ENCODE data around the gene SECTM1.

The SECTM1 gene

DNA sequence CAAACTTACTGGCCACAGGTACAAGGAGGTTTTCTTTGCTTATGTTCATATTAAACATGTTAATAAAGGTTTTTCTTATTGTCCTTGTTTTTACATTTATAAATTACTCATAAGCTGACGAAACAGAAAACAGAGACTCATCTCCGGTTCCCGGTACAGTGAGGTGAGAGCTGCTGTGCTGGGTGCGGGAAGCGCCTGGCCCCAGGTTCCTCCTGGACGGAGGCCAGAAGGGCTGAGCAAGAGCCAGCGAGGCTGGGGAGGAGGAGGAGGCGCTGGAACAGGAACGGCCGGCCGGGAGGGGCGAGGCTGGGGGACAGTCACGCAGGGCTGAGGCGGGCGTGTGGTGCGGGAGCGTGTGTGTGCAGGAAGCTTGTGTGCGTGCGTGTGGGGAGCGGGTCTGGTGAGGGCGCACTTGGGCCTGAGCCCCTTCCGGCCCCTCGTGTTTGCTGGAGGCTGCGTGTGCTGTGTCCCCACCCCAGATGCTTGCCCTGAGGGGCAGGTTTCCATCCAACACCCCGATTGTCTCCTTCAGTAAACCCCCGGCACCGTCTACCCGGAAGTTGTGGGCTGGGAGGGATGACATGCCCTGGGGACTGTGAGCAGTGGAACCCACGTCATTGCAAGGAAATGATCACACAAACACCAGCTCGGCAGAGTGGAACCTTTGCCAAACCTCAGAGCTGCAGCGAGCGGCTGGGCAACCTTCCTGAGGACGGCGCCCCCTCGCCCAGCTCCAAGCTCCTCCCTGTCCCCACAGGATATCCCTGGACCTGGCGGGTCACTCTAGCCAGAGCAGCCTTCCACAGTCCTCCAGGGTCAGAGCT is 35.6 kb downstream of the SECTM1 start:
- no peak for DNase-seq

GRCh38 chr17:82297280-82297713 is 36.3 kb downstream of the SECTM1 start:
- no peak for DNase-seq

GRCh38 chr17:82296511-82297279 is 36.9 kb downstream of the SECTM1 start:
- DNase-seq: no peak

GRCh38 chr17:82295472-82295814 is 38.1 kb downstream of the SECTM1 start:
- DNase-seq: no peak

- no peak for DNase-seq
These were observed 39.3 kb downstream of the SECTM1 start for GRCh38 chr17:82294064-82294773.

DNA sequence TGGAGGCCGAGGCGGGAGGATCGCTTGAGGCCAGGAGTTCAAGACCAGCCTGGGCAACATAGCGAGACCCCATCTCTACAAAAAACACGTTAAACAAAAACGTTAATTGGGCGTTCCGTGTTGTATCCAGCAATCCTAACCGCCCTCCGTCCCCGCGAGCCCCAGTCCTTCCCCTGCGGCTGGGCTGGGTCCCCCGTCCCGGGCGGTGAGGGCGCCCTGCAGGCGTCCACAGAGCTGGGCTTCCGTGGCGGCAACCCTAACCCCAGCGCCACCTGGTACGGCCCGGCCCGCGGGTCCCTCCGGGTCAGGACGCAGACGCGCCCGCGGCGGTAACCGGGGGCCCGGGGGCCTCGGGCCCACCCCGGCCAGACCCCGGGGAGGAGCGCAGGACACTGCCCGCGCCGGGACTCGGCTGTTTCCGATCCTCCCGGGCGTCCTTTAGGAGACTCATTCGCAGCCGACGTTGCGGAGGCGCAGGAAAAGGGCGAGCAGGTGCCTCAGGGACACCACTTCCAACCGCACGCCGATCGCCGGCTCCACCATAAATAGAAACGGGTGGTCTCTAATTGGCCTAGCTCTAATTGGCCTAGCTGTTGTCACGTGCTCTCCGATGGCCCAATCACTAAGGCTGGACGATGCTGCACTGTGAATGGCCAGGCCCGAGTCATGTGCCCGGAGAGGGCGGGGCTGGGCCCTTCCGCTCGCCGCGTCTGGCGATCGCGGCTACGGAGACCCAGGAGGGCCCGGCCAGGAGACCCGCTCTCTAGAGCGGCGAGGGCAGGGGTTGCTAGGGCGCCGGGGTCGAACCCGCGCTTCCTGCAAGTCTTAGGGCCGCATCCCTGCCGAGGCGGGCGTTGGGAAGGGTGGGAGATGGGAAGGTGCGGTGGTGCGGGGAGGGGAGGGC is 41.1 kb downstream of the SECTM1 start:
- DNase-seq: peak; percentile 99

DNA sequence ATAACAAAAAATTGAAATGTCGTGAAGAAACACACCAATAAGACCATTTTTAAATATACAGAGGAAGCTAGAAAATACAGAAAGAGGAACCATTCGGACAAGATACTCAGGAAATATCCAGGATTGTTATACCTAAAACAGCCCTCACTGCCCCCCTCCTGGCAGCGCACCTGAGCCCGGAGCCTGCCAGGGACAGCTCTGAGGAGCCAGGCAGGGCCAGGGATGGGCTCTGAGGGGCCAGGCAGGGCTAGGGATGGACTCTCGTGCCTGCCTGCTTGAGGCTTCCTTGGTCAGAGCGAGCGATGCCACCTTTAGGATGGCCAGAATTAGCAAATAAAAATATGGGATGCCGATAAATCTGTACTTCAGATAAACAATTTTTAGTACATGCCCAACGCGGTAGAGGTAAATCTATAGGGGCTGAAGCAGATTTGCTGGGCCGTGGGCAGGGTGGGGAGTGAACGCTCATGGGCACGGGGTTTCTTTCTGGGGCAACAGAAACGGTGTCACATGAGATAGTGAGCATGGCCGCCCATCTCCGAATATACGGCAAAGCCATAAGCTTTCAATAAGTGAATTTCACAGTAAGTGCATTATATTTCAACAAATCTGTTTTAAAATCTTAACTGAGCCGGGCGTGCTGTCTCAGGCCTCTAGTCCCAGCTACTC is 41.9 kb downstream of the SECTM1 start:
- no peak for DNase-seq

DNA sequence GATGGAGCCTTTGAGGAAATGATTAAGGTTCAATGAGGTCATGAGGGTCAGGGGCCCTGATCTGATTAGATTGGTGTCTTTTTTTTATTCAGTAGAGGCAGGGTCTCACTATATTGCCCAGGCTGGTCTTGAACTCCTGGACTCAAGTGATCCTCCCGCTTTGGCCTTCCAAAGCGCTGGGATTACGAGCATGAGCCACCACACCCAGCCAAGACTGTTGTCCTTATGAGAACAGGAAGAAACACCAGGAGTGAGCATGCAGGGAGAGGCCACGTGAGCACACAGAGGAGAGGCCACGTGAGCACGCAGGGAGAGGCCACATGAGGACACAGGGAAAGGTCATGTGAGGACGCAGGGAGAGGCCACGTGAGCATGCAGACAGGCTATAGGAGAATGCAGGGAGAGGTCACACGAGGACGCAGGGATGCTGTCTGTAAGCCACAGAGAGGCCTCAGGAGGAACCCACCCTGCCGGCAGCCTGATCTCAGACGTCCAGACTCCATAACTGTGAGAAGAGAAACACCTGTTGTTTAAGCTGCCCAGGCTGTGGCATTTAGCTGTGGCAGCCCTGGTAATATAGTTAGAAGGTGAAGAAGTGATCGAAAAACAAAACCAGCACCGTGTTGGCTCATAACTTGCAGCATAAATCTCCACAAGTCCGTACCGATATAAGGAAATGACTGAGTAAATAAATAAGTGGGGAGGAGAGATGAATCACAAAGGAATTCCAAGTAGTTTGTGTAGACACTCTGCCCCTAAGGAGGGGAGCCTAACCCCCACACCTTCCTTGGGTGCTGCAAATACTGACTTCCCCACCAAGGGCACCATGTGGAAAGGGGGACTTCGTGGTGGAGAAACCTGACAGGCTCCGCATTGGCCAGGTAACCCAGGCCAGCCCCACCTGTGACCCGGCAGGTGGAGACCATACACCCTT is 45.4 kb downstream of the SECTM1 start:
- no peak for DNase-seq

DNA sequence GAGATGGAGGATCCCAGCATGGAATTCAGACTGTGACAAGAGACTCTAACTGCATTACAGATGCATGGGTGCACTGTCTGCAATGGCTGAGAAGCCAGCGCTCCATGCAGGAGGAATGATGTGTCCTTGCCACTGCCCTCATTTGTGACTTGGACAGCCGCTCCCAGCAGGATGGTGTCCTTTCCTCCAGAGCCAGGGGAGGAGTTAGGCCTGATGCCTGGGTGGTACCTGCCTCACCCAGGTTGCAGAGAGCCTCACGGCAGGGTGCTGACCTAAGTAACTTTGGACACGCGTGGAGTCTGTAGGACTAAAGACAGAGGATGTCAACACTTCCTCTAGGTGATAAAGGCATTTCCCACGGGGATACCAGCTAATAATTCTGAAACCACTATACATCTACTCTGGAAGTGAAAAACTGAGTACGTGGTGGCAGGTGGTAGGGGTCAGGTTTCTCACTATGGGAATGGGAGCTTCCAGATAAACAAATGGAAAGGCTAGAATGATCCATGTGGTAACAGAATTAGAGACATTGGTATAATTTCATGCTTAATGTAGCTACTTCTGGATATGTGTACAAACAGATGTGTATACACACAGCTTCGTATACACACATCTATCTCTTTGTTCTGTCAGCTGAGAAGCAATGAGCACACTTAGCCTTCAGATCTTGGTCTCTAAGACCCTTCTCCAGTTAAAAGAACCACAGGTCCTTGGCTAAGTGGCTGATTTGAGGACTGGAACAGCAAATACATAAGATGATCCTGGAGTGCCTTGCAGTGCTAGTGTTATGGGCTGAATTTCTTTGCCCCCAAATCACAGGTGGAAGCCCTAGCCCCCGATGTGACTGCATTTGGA is 46.3 kb downstream of the SECTM1 start:
- no peak for DNase-seq

DNA sequence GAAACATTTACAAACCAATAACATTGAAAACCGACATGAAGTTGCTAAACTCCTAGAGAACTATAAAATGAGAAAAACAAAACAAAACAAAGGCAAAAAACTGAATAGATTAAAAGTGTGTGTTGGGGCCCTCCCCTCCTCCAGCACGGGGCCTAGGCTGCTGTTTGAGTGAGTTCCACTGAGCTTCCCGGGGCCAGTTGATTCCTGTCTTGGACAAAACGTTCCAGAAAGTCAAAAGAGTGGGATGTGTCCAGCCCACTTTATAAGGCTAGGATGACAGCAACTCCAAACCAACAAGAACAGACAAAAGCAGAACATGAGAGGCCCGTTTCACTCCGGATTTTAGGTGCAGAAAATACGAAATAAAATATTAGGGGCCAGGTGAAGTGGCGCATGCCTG is 48.4 kb downstream of the SECTM1 start:
- DNase-seq: no peak

- DNase-seq: no peak
These were observed 50.3 kb downstream of the SECTM1 start for GRCh38 chr17:82283208-82283749.

GRCh38 chr17:82282239-82283207 is 51.0 kb downstream of the SECTM1 start:
- DNase-seq: no peak

DNA sequence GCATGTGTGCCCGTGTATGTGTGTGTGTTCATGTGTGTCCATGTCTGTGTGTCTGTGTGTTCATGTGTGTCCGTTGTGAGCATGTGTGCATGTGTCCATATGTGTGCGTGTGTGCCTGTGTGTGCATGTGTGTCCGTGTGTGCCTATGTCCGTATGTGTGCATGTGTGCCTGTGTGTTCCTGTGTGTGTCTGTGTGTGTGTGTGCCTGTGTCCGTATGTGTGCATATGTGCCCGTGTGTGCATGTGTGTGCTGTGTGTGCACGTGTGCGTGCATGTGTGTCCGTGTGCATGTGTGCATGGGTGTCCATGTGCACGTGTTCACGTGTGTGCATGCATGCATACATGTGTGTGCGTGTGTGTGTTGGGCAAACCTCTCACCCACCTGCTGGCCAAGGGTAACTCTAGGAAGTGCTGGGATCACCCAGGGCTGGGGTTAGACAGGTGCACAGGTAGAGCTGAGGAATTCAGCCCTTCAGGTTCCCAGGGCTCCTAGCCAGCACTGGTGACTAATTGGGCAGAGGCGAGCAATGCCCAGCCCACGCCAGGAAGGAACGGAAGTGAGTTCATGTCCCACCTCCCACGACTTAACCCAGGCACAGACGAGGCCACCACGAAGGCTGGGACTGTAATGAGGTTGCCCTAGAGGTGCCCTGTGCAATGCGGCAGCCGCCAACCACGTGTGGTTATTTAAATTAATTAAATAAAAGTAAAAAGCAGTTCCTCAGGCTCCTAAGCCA is 51.9 kb downstream of the SECTM1 start:
- no peak for DNase-seq

DNA sequence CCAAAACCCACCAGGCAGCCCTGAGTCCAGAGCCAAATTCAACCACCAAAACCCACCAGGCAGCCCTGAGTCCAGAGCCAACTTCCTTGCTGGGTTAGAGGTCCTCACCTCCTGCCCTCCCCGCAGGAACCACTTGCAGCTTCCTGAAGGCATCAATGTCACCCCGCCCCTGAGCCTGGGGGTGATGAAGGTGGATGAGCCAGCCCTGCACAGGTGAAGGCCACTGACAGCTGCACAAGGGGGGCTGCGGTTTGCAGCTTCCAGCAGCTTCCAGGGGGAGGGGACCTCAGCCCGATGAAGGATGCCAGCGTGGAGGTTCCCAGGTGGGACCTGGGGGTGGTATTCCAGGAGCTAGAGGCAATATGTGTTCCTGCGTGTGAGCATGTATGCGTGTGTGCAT is 52.5 kb downstream of the SECTM1 start:
- DNase-seq: no peak

- DNase-seq: peak; percentile 47
These were observed 53.0 kb downstream of the SECTM1 start for GRCh38 chr17:82280537-82280936.

DNA sequence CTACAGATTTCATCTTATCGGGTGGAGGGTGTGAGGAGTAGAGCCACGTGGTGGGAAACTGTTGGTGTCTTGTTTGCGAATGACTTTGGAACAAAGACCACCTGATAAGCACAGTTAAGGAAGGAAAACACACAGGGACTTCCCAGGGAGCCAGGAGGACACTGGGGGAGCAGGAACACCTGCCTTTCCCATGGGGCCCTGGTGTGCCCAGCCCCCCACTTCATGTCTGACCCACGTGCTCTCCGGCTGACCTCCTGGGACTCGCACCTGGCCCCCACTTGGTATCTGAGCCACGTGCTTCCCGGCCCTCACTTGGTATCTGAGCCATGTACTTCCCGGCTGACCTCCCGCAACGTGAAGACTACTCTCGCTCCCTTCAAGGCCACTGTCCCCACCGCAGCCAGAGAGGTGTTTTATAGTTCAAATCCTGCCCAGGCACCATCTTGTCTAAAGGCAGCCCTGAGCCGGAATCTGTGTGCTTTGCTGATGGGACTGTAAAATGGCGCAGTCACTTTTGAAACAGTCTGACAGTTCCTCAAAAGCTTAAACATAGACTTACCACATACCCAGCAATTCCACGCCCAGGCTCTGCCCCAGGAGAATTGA is 54.7 kb downstream of the SECTM1 start:
- DNase-seq: no peak

DNA sequence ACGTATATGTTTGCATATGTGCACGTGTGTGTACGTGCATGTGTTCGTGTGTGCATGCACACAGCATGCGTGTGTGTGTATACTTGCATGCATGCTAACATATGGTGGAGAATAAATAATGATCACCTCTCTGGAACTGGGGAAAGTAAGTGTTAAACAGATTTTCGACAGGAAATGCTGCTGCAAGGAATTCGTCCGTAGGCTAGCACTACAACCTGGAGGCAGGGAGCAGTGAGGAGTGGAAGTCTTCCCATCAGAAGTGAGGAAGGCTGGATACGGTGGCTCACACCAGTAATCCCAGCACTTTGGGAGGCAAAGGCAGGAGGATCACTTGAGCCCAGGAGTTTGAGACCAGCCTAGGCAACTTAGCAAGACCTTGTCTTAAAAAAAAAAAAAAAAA is 55.3 kb downstream of the SECTM1 start:
- DNase-seq: peak; percentile 50
